Gastroesophageal sphincter (tissue), 4 donors: ENCODE measurements around the gene GALNT18. TPM values are rescaled to one million over a fixed set of nuclear protein-coding genes. Genes with fewer than 3 reads are reported as not detected.

ENCODE experiments used
- ATAC-seq: fragments of 150-250 bp; one replicate; pipeline ENCODE4 v1.9.1; 2016; ENCODE audit warnings: mild to moderate bottlenecking, moderate library complexity
- H3K27ac ChIP-seq, 4 donors: fragments of 200-600 bp; sonication (generic) in 3 of 4; 1 replicate in 3 of 4; 2 replicates in 1 of 4; pipeline ENCODE4 v1.5.1; 2016 to 2019
- H3K27me3 ChIP-seq: fragments of 200-600 bp; sonication (generic); one replicate; pipeline ENCODE4 v1.5.1; 2019
- H3K36me3 ChIP-seq, 2 donors: fragments of 200-600 bp; sonication (generic); one replicate each; pipeline ENCODE4 v1.5.1; 2019; ENCODE audit warnings: control low read depth in 1 of 2
- H3K4me1 ChIP-seq, 3 donors: fragments of 200-600 bp; sonication (generic); 1 replicate in 2 of 3; 2 replicates in 1 of 3; pipeline ENCODE4 v1.5.1; 2016 to 2019; ENCODE audit warnings: control low read depth in 2 of 3
- H3K4me3 ChIP-seq, 2 donors: fragments of 200-600 bp; sonication (generic); one replicate each; pipeline ENCODE4 v1.5.1; 2019; ENCODE audit warnings: mild to moderate bottlenecking in 1 of 2, moderate library complexity in 1 of 2
- H3K9me3 ChIP-seq, 3 donors: fragments of 200-600 bp; sonication (generic); one replicate each; pipeline ENCODE4 v1.5.1; 2017 to 2019; ENCODE audit warnings: control low read depth in 2 of 3
- CTCF ChIP-seq, 4 experiments: fragments of 200-600 bp in 2 of 4; fragments of 450-650 bp in 2 of 4; sonication (generic) in 1 of 4; IDR thresholded peaks; one replicate each; pipeline ENCODE4 v1.5.1; 2017 to 2019; ENCODE audit warnings: antibody characterized with exemption in 4 of 4, mild to moderate bottlenecking in 2 of 4, moderate library complexity in 2 of 4
- EP300 ChIP-seq: sonication (generic); formaldehyde crosslinking; IDR thresholded peaks from one replicate; pipeline ENCODE4 v1.6.1; 2017; ENCODE audit warnings: antibody characterized with exemption, mild to moderate bottlenecking
- POLR2A ChIP-seq, 2 donors: fragments of 450-650 bp; IDR thresholded peaks; one replicate each; pipeline ENCODE4 v1.6.1; 2017; ENCODE audit warnings: antibody characterized with exemption in 2 of 2, mild to moderate bottlenecking in 2 of 2, moderate library complexity in 1 of 2
- POLR2AphosphoS5 ChIP-seq: sonication (generic); formaldehyde crosslinking; IDR thresholded peaks from one replicate; pipeline ENCODE4 v1.6.1; 2017; ENCODE audit warnings: antibody characterized with exemption
- WGBS, 2 donors: methylation state at CpG; one replicate each; pipeline ENCODE4 v1.1.5; 2018; ENCODE audit warnings: low coverage in 1 of 2; 5-methylcytosine and 5-hydroxymethylcytosine counted together
- total RNA-seq, 4 donors: library from RNA; depleted of rRNA; stranded (reverse); fragments of >200 nt; gene quantifications; one replicate each; pipeline ENCODE4 v1.1.0, GENCODE V29; 2016

Gene GALNT18
- total RNA-seq, 4 donors from 2014 or later, result 16.0 to 65.6 (median 35.2) TPM

GRCh38 chr11:11499300-11499699 is 122.5 kb downstream of the GALNT18 start:
- TF ChIP-seq POLR2A (IDR thresholded peaks at IDR 0.05), result no peak
- TF ChIP-seq POLR2AphosphoS5, result no peak
- no peak for TF ChIP-seq CTCF (IDR thresholded peaks at IDR 0.05)
- no peak for TF ChIP-seq EP300

GRCh38 chr11:11498195-11498594 is 123.6 kb downstream of the GALNT18 start:
- no peak for ATAC-seq
- no peak for TF ChIP-seq POLR2AphosphoS5

More at GRCh38 chr11:11499300-11499699, 122.5 kb downstream of the GALNT18 start:
- no peaks in the 10 kb centered on the region for H3K36me3 ChIP-seq
- no peaks in the 10 kb centered on the region for H3K9me3 ChIP-seq
- H3K4me1 ChIP-seq, result peaks cover 0 to 50% (median 17%) of the 10 kb centered on the region in 3 donors
- no peak for ATAC-seq
- no peak overlapping the region for H3K4me3 ChIP-seq
- no peaks in the 10 kb centered on the region for H3K27me3 ChIP-seq
- no peak overlapping the region for H3K27ac ChIP-seq
- WGBS, 2 donors, result 86 to 94% methylated on average over 2 of the region's 2 CpGs

GRCh38 chr11:11496879-11497278 is 124.9 kb downstream of the GALNT18 start:
- Histone ChIP-seq H3K36me3 (no peaks in the 10 kb centered on the region), H3K9me3 (no peaks in the 10 kb centered on the region), H3K4me1 (peaks cover 0 to 33% (median 11%) of the 10 kb centered on the region in 3 donors), H3K4me3 (no peak overlapping the region), H3K27me3 (no peaks in the 10 kb centered on the region), H3K27ac (no peak overlapping the region)
- no peak for TF ChIP-seq EP300
- no peak for TF ChIP-seq POLR2A (IDR thresholded peaks at IDR 0.05)
- TF ChIP-seq CTCF (IDR thresholded peaks at IDR 0.05), result no peak
- no peak for TF ChIP-seq POLR2AphosphoS5
- WGBS, 2 donors, result 94 to 100% methylated on average over 1 to 2 of the region's 2 CpGs
- no peak for ATAC-seq

More at GRCh38 chr11:11498195-11498594, 123.6 kb downstream of the GALNT18 start:
- 67 to 94% methylated on average over 3 of the region's 3 CpGs for WGBS, 2 donors
- Histone ChIP-seq H3K27ac (no peak overlapping the region), H3K4me1 (peaks cover 0 to 47% (median 17%) of the 10 kb centered on the region in 3 donors), H3K36me3 (no peaks in the 10 kb centered on the region), H3K9me3 (no peaks in the 10 kb centered on the region), H3K27me3 (no peaks in the 10 kb centered on the region), H3K4me3 (no peak overlapping the region)

- peaks cover 0 to 14% (median 0%) of the 10 kb centered on the region in 3 donors for H3K4me1 ChIP-seq
- WGBS, 2 donors, result 100% methylated on average over 1 of the region's 2 CpGs; no CpG with 5 or more reads in 1 of the 2 donors
- TF ChIP-seq EP300 (no peak), CTCF (IDR thresholded peaks at IDR 0.05) (no peak), POLR2A (IDR thresholded peaks at IDR 0.05) (no peak), POLR2AphosphoS5 (no peak)
- no peak for ATAC-seq
- no peaks in the 10 kb centered on the region for H3K27me3 ChIP-seq
- no peak overlapping the region for H3K27ac ChIP-seq
- no peak overlapping the region for H3K4me3 ChIP-seq
- no peaks in the 10 kb centered on the region for H3K36me3 ChIP-seq
- H3K9me3 ChIP-seq, result no peaks in the 10 kb centered on the region
Observed at GRCh38 chr11:11494348-11494747, 127.5 kb downstream of the GALNT18 start.

GRCh38 chr11:11493698-11494097 is 128.1 kb downstream of the GALNT18 start:
- Histone ChIP-seq H3K4me1 (peaks cover 0 to 7% (median 0%) of the 10 kb centered on the region in 3 donors), H3K27me3 (no peaks in the 10 kb centered on the region), H3K36me3 (no peaks in the 10 kb centered on the region), H3K4me3 (no peak overlapping the region), H3K9me3 (no peaks in the 10 kb centered on the region), H3K27ac (no peak overlapping the region)
- WGBS, 2 donors, result 76 to 98% methylated on average over 3 to 6 of the region's 6 CpGs
- no peak for TF ChIP-seq EP300
- no peak for TF ChIP-seq POLR2A (IDR thresholded peaks at IDR 0.05)
- no peak for TF ChIP-seq CTCF (IDR thresholded peaks at IDR 0.05)
- TF ChIP-seq POLR2AphosphoS5, result no peak
- no peak for ATAC-seq
